Measurements from ENCODE around the gene ARID4B. TPM values are rescaled to one million over a fixed set of nuclear protein-coding genes. Genes with fewer than 3 reads are reported as not detected.

ARID4B gene
- total RNA-seq, 1 donor, result 254 TPM

- H3K27me3 ChIP-seq (ENCODE audit: insufficient read depth, low read length), result no peaks in the 10 kb centered on the region
- no peak overlapping the region for H3K4me3 ChIP-seq (ENCODE audit: low read length)
- H3K9me3 ChIP-seq (ENCODE audit: low read depth, low read length), result no peaks in the 10 kb centered on the region
- no peaks in the 10 kb centered on the region for H3K4me1 ChIP-seq (ENCODE audit: insufficient read depth, low read length)
Observed at GRCh38 chr1:235136111-235136510, 191.9 kb downstream of the ARID4B start.

DNA sequence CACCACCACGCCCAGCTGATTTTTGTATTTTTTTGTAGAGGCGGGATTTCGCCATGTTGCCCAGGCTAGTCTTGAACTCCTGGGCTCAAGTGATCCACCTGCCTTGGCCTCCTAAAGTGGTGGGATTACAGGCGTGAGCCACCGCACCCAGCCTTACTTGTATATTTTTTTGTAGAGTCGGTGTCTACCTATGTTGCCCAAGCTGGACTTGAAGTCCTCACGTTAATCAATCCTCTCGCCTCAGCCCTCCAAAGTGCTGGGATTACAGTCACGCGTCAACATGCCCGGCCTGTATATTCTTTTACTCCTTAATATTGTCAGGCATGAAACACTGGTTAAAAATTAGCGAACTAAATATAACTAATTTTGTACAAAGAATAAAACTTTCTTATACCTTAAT lies 193.8 kb downstream of the ARID4B start:
- no peaks in the 10 kb centered on the region for H3K27me3 ChIP-seq (ENCODE audit: insufficient read depth, low read length)

DNA sequence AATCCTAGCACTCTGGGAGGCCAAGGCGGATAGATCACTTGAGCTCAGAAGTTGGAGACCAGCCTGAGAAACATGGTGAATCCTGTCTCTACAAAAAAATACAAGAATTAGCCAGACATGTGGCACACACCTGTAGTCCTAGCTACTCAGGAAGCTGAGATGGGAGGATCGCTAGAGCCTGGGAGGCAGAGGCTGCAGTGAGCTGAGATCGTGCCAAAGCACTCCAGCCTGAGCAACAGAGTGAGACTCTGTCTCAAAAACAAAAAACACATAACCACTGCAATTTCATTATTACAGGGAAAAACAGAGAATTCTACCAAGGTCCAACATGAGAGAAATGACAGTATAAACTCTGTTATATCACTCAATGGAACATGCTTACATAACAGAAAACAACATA lies 194.9 kb downstream of the ARID4B start:
- no peaks in the 10 kb centered on the region for H3K27me3 ChIP-seq (ENCODE audit: insufficient read depth, low read length)
- peaks cover 3% of the 10 kb centered on the region for H3K4me1 ChIP-seq (ENCODE audit: insufficient read depth, low read length)
- no peak overlapping the region for H3K4me3 ChIP-seq (ENCODE audit: low read length)
- no peaks in the 10 kb centered on the region for H3K9me3 ChIP-seq (ENCODE audit: low read depth, low read length)

More for the DNA sequence above, 193.8 kb downstream of the ARID4B start:
- H3K4me1 ChIP-seq (ENCODE audit: insufficient read depth, low read length), result peaks cover 2% of the 10 kb centered on the region
- H3K4me3 ChIP-seq (ENCODE audit: low read length), result no peak overlapping the region
- no peaks in the 10 kb centered on the region for H3K9me3 ChIP-seq (ENCODE audit: low read depth, low read length)

DNA sequence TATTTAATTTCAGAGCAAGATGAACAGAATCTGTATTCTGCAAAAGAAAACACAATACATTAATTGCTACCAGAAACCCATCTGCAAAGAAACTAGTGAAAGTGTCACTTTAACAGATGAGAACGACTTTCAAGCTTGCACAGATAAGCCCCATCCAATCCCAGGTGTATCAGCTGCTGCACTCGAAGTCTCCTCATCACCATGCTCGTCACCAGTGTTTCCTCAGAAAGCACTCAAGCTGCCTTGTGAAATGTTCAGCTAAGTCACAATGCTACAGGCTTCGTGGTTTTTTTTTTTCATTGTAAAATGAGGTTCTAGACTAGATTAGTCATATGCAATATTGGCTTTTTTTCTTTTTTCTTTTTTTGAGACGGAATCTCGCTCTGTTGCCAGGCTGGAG lies 196.0 kb downstream of the ARID4B start:
- Histone ChIP-seq H3K27me3 (ENCODE audit: insufficient read depth, low read length) (no peaks in the 10 kb centered on the region), H3K4me1 (ENCODE audit: insufficient read depth, low read length) (peaks cover 14% of the 10 kb centered on the region), H3K9me3 (ENCODE audit: low read depth, low read length) (no peaks in the 10 kb centered on the region), H3K4me3 (ENCODE audit: low read length) (no peak overlapping the region)

DNA sequence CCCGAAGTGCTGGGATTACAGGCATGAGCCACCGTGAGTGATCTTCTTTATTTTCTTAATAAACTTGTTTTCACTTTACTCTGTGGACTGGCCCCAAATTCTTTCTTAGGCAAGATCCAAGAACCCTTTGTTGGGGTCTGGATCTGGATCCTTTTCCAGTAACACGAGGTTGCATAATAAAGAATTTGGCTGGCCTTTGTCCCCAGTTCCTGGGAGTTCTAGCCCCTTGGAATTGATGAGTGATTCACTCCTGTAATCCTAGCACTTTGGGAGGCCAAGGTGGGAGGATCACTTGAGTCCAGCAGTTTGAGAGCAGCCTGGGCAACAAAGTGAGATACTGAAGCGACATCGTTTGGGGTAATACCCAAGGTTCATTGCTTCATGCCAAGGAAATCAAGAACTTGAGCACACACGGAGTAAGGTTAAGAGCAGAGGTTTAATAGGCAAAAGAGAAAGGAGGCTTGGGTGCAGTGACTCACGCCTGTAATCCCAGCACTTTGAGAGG lies 197.2 kb downstream of the ARID4B start:
- Histone ChIP-seq H3K4me3 (ENCODE audit: low read length) (no peak overlapping the region), H3K4me1 (ENCODE audit: insufficient read depth, low read length) (peaks cover 25% of the 10 kb centered on the region), H3K9me3 (ENCODE audit: low read depth, low read length) (no peaks in the 10 kb centered on the region), H3K27me3 (ENCODE audit: insufficient read depth, low read length) (no peaks in the 10 kb centered on the region)

- Histone ChIP-seq H3K9me3 (ENCODE audit: low read depth, low read length) (no peaks in the 10 kb centered on the region), H3K27me3 (ENCODE audit: insufficient read depth, low read length) (no peaks in the 10 kb centered on the region), H3K4me1 (ENCODE audit: insufficient read depth, low read length) (peaks cover 29% of the 10 kb centered on the region), H3K4me3 (ENCODE audit: low read length) (no peak overlapping the region)
Observed at GRCh38 chr1:235129774-235130570, 198.0 kb downstream of the ARID4B start.

GRCh38 chr1:235128456-235129328 lies 199.3 kb downstream of the ARID4B start, which contains the start of gene TOMM20:
Gene TOMM20, minus strand, starts transcription at chr1:235128837. Its CDS starts 122 bp downstream, at chr1:235128715.
- Histone ChIP-seq H3K4me1 (ENCODE audit: insufficient read depth, low read length) (peaks cover 35% of the 10 kb centered on the region), H3K9me3 (ENCODE audit: low read depth, low read length) (no peaks in the 10 kb centered on the region), H3K4me3 (ENCODE audit: low read length) (peak within 1 kb of the TSS; percentile 97), H3K27me3 (ENCODE audit: insufficient read depth, low read length) (no peaks in the 10 kb centered on the region)

GRCh38 chr1:235127732-235128455 lies 200.1 kb downstream of the ARID4B start:
- peaks cover 37% of the 10 kb centered on the region for H3K4me1 ChIP-seq (ENCODE audit: insufficient read depth, low read length)
- peak overlapping the region; percentile 97 for H3K4me3 ChIP-seq (ENCODE audit: low read length)
- H3K27me3 ChIP-seq (ENCODE audit: insufficient read depth, low read length), result no peaks in the 10 kb centered on the region
- no peaks in the 10 kb centered on the region for H3K9me3 ChIP-seq (ENCODE audit: low read depth, low read length)

DNA sequence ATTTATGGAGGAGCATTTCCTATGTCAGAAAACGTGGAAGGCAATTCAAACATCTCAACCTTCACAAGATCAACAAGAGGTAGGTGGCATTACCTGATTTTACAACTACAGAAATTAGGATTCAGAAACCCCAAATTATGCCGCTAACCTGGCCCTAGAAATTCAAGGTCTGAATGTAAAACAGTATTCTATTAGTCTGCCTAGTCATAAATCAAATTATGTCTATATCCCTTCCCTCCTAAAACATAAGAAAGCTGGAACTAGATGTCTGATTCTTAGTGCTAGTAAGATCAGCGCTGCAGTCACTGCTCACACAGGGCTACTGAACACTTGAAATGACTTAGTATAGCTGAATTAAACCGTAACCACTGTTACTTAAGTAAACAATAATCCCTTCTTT lies 200.8 kb downstream of the ARID4B start:
- no peaks in the 10 kb centered on the region for H3K27me3 ChIP-seq (ENCODE audit: insufficient read depth, low read length)
- peaks cover 41% of the 10 kb centered on the region for H3K4me1 ChIP-seq (ENCODE audit: insufficient read depth, low read length)
- H3K9me3 ChIP-seq (ENCODE audit: low read depth, low read length), result no peaks in the 10 kb centered on the region
- peak overlapping the region; percentile 97 for H3K4me3 ChIP-seq (ENCODE audit: low read length)

DNA sequence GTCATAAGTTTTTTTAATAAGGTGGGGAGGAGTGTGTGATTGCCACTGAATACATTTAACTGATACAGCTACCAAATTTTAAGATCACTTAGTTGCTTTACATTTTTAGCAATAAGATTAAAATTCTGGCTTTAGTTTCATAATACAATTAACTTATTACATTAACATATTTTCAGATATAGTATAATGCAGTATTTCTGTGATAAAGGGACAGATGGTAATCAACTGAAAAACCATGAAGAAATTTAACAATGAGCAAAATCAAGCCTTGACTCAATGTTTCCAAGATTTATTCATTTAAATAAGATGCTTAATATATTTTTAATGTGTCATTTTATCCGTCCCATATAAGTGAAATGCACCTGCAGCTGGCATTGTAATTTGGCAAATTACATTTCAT lies 203.3 kb downstream of the ARID4B start:
- peaks cover 41% of the 10 kb centered on the region for H3K4me1 ChIP-seq (ENCODE audit: insufficient read depth, low read length)
- H3K4me3 ChIP-seq (ENCODE audit: low read length), result no peak overlapping the region
- H3K27me3 ChIP-seq (ENCODE audit: insufficient read depth, low read length), result no peaks in the 10 kb centered on the region
- no peaks in the 10 kb centered on the region for H3K9me3 ChIP-seq (ENCODE audit: low read depth, low read length)

DNA sequence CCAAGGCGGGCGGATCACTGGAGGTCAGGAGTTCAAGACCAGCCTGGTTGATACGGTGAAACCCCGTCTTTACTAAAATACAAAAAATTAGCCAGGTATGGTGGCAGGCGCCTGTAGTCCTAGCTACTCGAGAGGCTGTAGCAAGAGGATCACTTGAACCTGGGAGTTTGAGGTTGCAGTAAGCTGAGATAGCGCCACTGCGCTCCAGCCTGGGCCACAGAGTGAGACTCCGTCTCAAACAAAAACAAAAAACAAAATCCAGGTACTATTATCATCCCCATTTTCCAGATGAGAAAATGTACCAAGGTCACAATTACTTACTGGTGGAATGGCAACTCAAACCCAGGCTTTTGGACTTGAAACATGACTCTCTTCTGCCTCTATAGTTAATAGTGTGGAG lies 203.9 kb downstream of the ARID4B start:
- H3K27me3 ChIP-seq (ENCODE audit: insufficient read depth, low read length), result no peaks in the 10 kb centered on the region
- H3K9me3 ChIP-seq (ENCODE audit: low read depth, low read length), result no peaks in the 10 kb centered on the region
- peaks cover 39% of the 10 kb centered on the region for H3K4me1 ChIP-seq (ENCODE audit: insufficient read depth, low read length)
- no peak overlapping the region for H3K4me3 ChIP-seq (ENCODE audit: low read length)

- Histone ChIP-seq H3K4me1 (ENCODE audit: insufficient read depth, low read length) (peaks cover 31% of the 10 kb centered on the region), H3K9me3 (ENCODE audit: low read depth, low read length) (no peaks in the 10 kb centered on the region), H3K27me3 (ENCODE audit: insufficient read depth, low read length) (no peaks in the 10 kb centered on the region), H3K4me3 (ENCODE audit: low read length) (no peak overlapping the region)
Observed at GRCh38 chr1:235122348-235122747, 205.6 kb downstream of the ARID4B start.
